Measurements from ENCODE around the gene FAM20A. TPM values are rescaled to one million over a fixed set of nuclear protein-coding genes. Genes with fewer than 3 reads are reported as not detected.

FAM20A gene
- total RNA-seq, 1 donor, result 63.3 TPM

DNA sequence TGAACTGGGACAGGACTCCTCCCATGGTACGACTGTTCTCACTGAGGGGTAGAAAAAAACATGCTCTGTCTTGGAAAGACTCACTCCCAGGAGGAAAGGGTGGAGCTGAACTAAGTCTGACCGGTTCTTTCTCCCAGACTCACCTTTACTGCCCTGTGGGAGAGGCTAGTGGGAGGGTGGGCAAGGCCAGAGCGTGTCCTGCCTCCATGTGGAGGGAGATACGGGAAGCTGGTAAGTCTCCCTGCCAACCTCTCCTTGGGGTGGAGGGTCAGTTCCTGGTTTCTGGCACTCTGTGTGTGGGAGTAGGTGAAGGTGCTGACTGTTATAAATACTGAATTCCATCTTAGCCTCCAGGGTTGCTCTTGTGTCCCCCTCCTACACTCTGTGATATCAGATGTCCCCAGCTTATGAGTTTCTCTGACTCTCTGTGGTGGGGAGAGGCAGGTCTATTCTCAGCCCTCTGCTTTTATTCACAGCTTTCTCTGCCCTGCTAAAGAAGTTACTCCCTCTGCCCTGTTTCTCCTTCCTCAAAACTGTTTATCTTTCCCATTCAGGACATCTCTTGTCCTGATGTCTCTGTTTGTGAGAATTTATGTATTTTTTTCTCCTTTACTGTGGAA is 26.9 kb upstream of the FAM20A start:
- no peak for DNase-seq (ENCODE audit: insufficient read length, low spot score, missing footprints)
- no peaks in the 10 kb centered on the region for H3K27me3 ChIP-seq (ENCODE audit: insufficient read depth, low read length)
- H3K9me3 ChIP-seq (ENCODE audit: low read depth, low read length), result no peaks in the 10 kb centered on the region
- H4K20me1 ChIP-seq (ENCODE audit: insufficient read depth, low read length), result no peaks in the 10 kb centered on the region
- peak overlapping the region; percentile 17 for H3K4me2 ChIP-seq (ENCODE audit: insufficient read depth, low read length)
- H3K79me2 ChIP-seq (ENCODE audit: insufficient read depth, low read length), result no peaks in the 10 kb centered on the region
- H2AFZ ChIP-seq (ENCODE audit: low read length), result peak overlapping the region; percentile 62
- H3K36me3 ChIP-seq (ENCODE audit: insufficient read depth, low read length), result no peaks in the 10 kb centered on the region
- H3K27ac ChIP-seq (ENCODE audit: low read depth, low read length), result no peak overlapping the region
- H3K4me1 ChIP-seq (ENCODE audit: insufficient read depth, low read length), result peaks cover 8% of the 10 kb centered on the region
- H3K4me3 ChIP-seq (ENCODE audit: insufficient read depth, low read length), result no peak overlapping the region
- TF ChIP-seq, protein P1, sequence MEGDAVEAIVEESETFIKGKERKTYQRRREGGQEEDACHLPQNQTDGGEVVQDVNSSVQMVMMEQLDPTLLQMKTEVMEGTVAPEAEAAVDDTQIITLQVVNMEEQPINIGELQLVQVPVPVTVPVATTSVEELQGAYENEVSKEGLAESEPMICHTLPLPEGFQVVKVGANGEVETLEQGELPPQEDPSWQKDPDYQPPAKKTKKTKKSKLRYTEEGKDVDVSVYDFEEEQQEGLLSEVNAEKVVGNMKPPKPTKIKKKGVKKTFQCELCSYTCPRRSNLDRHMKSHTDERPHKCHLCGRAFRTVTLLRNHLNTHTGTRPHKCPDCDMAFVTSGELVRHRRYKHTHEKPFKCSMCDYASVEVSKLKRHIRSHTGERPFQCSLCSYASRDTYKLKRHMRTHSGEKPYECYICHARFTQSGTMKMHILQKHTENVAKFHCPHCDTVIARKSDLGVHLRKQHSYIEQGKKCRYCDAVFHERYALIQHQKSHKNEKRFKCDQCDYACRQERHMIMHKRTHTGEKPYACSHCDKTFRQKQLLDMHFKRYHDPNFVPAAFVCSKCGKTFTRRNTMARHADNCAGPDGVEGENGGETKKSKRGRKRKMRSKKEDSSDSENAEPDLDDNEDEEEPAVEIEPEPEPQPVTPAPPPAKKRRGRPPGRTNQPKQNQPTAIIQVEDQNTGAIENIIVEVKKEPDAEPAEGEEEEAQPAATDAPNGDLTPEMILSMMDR (IDR thresholded peaks at IDR 0.05; ENCODE audit: extremely low read depth, low read depth, low read length), result no peak

DNA sequence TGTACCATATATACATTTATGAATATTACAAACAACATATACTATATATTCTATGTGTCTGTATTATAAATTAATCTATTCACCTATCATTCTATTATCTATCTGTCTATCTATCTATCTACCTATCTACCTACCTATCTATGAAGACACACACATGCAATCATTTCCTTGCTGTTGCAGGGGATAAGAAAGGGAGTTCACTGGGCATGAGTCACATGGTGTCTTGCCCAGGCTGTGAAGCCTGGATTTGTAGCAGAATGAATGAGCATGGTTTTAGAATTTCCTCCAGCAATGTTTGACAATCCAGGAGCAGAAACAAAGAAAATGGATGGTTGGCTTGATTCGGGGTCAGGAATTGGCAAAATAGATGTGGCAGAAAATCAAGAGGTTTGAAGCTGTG is 23.2 kb upstream of the FAM20A start:
- H2AFZ ChIP-seq (ENCODE audit: low read length), result no peak overlapping the region
- H3K4me1 ChIP-seq (ENCODE audit: insufficient read depth, low read length), result peaks cover 18% of the 10 kb centered on the region
- no peak overlapping the region for H3K4me2 ChIP-seq (ENCODE audit: insufficient read depth, low read length)
- H3K4me3 ChIP-seq (ENCODE audit: insufficient read depth, low read length), result no peak overlapping the region
- no peak for DNase-seq (ENCODE audit: insufficient read length, low spot score, missing footprints)
- no peaks in the 10 kb centered on the region for H3K27me3 ChIP-seq (ENCODE audit: insufficient read depth, low read length)
- no peaks in the 10 kb centered on the region for H4K20me1 ChIP-seq (ENCODE audit: insufficient read depth, low read length)
- TF ChIP-seq, protein P1 (IDR thresholded peaks at IDR 0.05; ENCODE audit: extremely low read depth, low read depth, low read length), result no peak
- H3K36me3 ChIP-seq (ENCODE audit: insufficient read depth, low read length), result no peaks in the 10 kb centered on the region
- no peaks in the 10 kb centered on the region for H3K79me2 ChIP-seq (ENCODE audit: insufficient read depth, low read length)
- H3K9me3 ChIP-seq (ENCODE audit: low read depth, low read length), result no peaks in the 10 kb centered on the region
- H3K27ac ChIP-seq (ENCODE audit: low read depth, low read length), result no peak overlapping the region

DNA sequence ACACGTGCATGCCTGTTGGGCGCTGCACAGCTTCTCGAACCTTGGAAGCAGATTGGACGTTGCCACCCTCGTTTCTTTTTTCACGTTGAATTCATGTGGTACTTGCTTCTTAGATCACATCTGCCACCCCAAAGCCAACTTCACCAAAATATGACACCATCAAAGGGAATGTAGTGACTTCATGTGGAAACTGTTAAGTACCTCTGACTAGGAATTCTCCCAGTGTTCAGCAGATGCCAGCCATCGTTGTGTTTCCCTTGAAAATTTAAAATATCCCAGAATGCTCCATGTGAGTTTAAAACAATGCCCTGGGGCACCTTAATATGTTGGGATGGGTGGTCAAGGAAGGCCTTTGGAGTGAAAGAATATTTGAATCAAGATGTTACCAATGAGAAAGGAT is 22.6 kb upstream of the FAM20A start:
- TF ChIP-seq, protein P1 (IDR thresholded peaks at IDR 0.05; ENCODE audit: extremely low read depth, low read depth, low read length), result no peak
- H3K27me3 ChIP-seq (ENCODE audit: insufficient read depth, low read length), result no peaks in the 10 kb centered on the region
- no peak for DNase-seq (ENCODE audit: insufficient read length, low spot score, missing footprints)
- no peak overlapping the region for H2AFZ ChIP-seq (ENCODE audit: low read length)
- H3K9me3 ChIP-seq (ENCODE audit: low read depth, low read length), result no peaks in the 10 kb centered on the region
- no peaks in the 10 kb centered on the region for H4K20me1 ChIP-seq (ENCODE audit: insufficient read depth, low read length)
- no peaks in the 10 kb centered on the region for H3K79me2 ChIP-seq (ENCODE audit: insufficient read depth, low read length)
- peaks cover 18% of the 10 kb centered on the region for H3K4me1 ChIP-seq (ENCODE audit: insufficient read depth, low read length)
- H3K27ac ChIP-seq (ENCODE audit: low read depth, low read length), result no peak overlapping the region
- H3K4me3 ChIP-seq (ENCODE audit: insufficient read depth, low read length), result no peak overlapping the region
- H3K4me2 ChIP-seq (ENCODE audit: insufficient read depth, low read length), result no peak overlapping the region
- H3K36me3 ChIP-seq (ENCODE audit: insufficient read depth, low read length), result no peaks in the 10 kb centered on the region

DNA sequence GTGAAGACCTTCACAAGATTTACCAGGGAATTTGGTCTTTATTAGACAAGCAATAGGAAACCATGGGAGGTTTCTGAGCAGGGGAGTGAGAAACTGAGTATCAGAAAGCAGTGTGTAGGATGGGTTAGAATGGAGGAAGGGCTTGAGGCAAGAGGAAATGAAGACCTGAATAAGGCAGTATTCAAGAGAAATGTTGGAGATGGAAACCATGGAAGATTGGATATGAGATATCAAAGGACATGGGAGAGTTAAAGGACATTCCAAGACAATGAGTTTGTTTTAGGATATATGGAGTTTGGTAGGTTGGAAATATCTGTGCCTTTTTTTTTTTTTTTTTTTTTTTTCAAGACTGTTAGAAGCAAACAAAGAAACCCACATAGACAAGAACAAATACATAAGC is 21.3 kb upstream of the FAM20A start:
- Histone ChIP-seq H3K79me2 (ENCODE audit: insufficient read depth, low read length) (no peaks in the 10 kb centered on the region), H3K9me3 (ENCODE audit: low read depth, low read length) (no peaks in the 10 kb centered on the region), H3K36me3 (ENCODE audit: insufficient read depth, low read length) (no peaks in the 10 kb centered on the region), H3K4me1 (ENCODE audit: insufficient read depth, low read length) (peaks cover 10% of the 10 kb centered on the region), H2AFZ (ENCODE audit: low read length) (no peak overlapping the region), H4K20me1 (ENCODE audit: insufficient read depth, low read length) (no peaks in the 10 kb centered on the region), H3K27ac (ENCODE audit: low read depth, low read length) (no peak overlapping the region), H3K27me3 (ENCODE audit: insufficient read depth, low read length) (no peaks in the 10 kb centered on the region), H3K4me3 (ENCODE audit: insufficient read depth, low read length) (no peak overlapping the region), H3K4me2 (ENCODE audit: insufficient read depth, low read length) (no peak overlapping the region)
- TF ChIP-seq, protein P1 (IDR thresholded peaks at IDR 0.05; ENCODE audit: extremely low read depth, low read depth, low read length), result no peak
- DNase-seq (ENCODE audit: insufficient read length, low spot score, missing footprints), result no peak
